ENCODE results near the gene TEX10. TPM values are rescaled to one million over a fixed set of nuclear protein-coding genes. Genes with fewer than 3 reads are reported as not detected.

TEX10 gene
- total and polyA plus RNA-seq, 12 donors = 5.9 to 25.1 (median 10.9) TPM

GRCh38 chr9:100368672-100369071 lies 15.9 kb upstream of the TEX10 start:
- intact Hi-C loops (cut with DNase I) = loop anchor here in 1 of 2 donors (5.0 kb wide), 1 partner anchor 34 kb away; no protein-coding TSS in a partner anchor
- Histone ChIP-seq H3K27me3 (no peaks in the 10 kb centered on the region), H3K4me1 (replicated peaks in 1 of 2) (no peaks in the 10 kb centered on the region), H3K9me3 (replicated peaks in 1 of 3) (no peaks in the 10 kb centered on the region), H3K27ac (no peak overlapping the region), H3K4me3 (no peak overlapping the region), H3K36me3 (replicated peaks in 1 of 2) (no peaks in the 10 kb centered on the region)
- 84 to 99% (median 96%) methylated on average over 9 of the region's 9 CpGs for WGBS, 4 donors
- DNase-seq = no peak
- TF ChIP-seq POLR2A (IDR thresholded peaks at IDR 0.05) = no peak
- TF ChIP-seq, protein P1, sequence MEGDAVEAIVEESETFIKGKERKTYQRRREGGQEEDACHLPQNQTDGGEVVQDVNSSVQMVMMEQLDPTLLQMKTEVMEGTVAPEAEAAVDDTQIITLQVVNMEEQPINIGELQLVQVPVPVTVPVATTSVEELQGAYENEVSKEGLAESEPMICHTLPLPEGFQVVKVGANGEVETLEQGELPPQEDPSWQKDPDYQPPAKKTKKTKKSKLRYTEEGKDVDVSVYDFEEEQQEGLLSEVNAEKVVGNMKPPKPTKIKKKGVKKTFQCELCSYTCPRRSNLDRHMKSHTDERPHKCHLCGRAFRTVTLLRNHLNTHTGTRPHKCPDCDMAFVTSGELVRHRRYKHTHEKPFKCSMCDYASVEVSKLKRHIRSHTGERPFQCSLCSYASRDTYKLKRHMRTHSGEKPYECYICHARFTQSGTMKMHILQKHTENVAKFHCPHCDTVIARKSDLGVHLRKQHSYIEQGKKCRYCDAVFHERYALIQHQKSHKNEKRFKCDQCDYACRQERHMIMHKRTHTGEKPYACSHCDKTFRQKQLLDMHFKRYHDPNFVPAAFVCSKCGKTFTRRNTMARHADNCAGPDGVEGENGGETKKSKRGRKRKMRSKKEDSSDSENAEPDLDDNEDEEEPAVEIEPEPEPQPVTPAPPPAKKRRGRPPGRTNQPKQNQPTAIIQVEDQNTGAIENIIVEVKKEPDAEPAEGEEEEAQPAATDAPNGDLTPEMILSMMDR (IDR thresholded peaks at IDR 0.05) = no peak

DNA sequence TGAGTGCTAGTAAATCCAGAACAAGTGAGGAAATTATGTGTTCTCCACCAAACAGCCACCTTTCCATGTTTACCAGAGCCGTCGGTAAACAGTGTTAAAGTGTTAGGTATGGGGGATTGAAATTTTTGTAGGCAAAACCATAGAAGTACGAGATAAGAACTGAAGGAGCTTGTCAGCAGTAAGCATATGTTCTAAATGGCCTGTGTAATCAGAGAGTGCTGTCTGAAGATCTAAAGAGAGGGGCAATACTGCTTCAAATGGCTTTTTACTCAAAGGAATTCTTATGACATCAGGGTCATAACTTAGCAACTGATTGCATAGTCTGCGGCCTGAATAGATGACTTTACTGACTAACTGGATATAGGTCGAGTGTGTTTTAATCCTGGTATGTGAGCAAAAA lies 13.4 kb upstream of the TEX10 start:
- Histone ChIP-seq H3K27me3 (no peaks in the 10 kb centered on the region), H3K9me3 (replicated peaks in 1 of 3) (no peaks in the 10 kb centered on the region), H3K4me1 (replicated peaks in 1 of 2) (no peaks in the 10 kb centered on the region), H3K4me3 (no peak overlapping the region), H3K27ac (no peak overlapping the region), H3K36me3 (replicated peaks in 1 of 2) (no peaks in the 10 kb centered on the region)
- intact Hi-C loops (cut with DNase I) = loop anchor here in 1 of 2 donors (5.0 kb wide), 1 partner anchor 36 kb away; no protein-coding TSS in a partner anchor
- no peak for DNase-seq
- 84 to 91% (median 86%) methylated on average over 5 of the region's 5 CpGs for WGBS, 4 donors
- TF ChIP-seq, protein P1 (IDR thresholded peaks at IDR 0.05) = no peak
- TF ChIP-seq POLR2A (IDR thresholded peaks at IDR 0.05) = no peak

- Histone ChIP-seq H3K4me3 (no peak overlapping the region), H3K27me3 (no peaks in the 10 kb centered on the region), H3K27ac (no peak overlapping the region), H3K4me1 (replicated peaks in 1 of 2) (no peaks in the 10 kb centered on the region), H3K9me3 (replicated peaks in 1 of 3) (no peaks in the 10 kb centered on the region), H3K36me3 (replicated peaks in 1 of 2) (no peaks in the 10 kb centered on the region)
- TF ChIP-seq POLR2A (IDR thresholded peaks at IDR 0.05) = no peak
- TF ChIP-seq, protein P1 (IDR thresholded peaks at IDR 0.05) = no peak
- intact Hi-C loops (cut with DNase I) = no loop called here
- no peak for DNase-seq
- whole genome bisulfite sequencing, 4 donors = 91 to 93% (median 92%) methylated on average over 8 of the region's 8 CpGs
Observed at GRCh38 chr9:100364013-100364412, 11.3 kb upstream of the TEX10 start.

GRCh38 chr9:100359057-100359456 lies 6.3 kb upstream of the TEX10 start:
- TF ChIP-seq, protein P1 (IDR thresholded peaks at IDR 0.05) = no peak
- TF ChIP-seq POLR2A (IDR thresholded peaks at IDR 0.05) = no peak
- WGBS, 4 donors = 92 to 97% (median 96%) methylated on average over 3 of the region's 3 CpGs
- H3K4me1 ChIP-seq (replicated peaks in 1 of 2) = no peaks in the 10 kb centered on the region
- no peaks in the 10 kb centered on the region for H3K36me3 ChIP-seq (replicated peaks in 1 of 2)
- no peak overlapping the region for H3K27ac ChIP-seq
- no peaks in the 10 kb centered on the region for H3K27me3 ChIP-seq
- no peak for DNase-seq
- H3K4me3 ChIP-seq = no peak overlapping the region
- intact Hi-C loops (cut with DNase I) = loop anchor here in 1 of 2 donors (10.0 kb wide), 1 partner anchor 66 kb away; the partner anchor contains the start of gene MSANTD3
- no peaks in the 10 kb centered on the region for H3K9me3 ChIP-seq (replicated peaks in 1 of 3)
